Stimulated activated CD8-positive, alpha-beta memory T cell treated with anti-CD3 and anti-CD28 coated beads, Interleukin-7, amount 100 ng/mL, for 48 hours (primary cell): ENCODE results near the gene PES1.
"Not testable (repeated sequence)": the region's sequence is repeated elsewhere in the genome, so short reads cannot be mapped to it uniquely, and the experiment has no call there.

Experiments used
- DNase-seq, 2 donors: peaks; one replicate each; pipeline ENCODE4 v3.0.0-alpha.2; 2020; ENCODE audit warnings: low read depth in 1 of 2; ENCODE audit errors: extremely low read depth in 1 of 2

Gene PES1

GRCh38 chr22:30578481-30578880, 13.2 kb downstream of the PES1 start:
- DNase-seq = no peak

- no peak for DNase-seq
These were observed 15.9 kb downstream of the PES1 start for GRCh38 chr22:30575859-30576258.

- no peak for DNase-seq
These were observed 16.6 kb downstream of the PES1 start for GRCh38 chr22:30574997-30575671.

GRCh38 chr22:30574095-30574981, 17.4 kb downstream of the PES1 start, which contains the start of gene GAL3ST1:
Gene GAL3ST1 (minus strand): TSS chr22:30574665. CDS start chr22:30557392, 17,273 bp downstream.
- DNase-seq = no peak

GRCh38 chr22:30573594-30574094, 18.1 kb downstream of the PES1 start:
- no peak for DNase-seq

GRCh38 chr22:30572840-30573593, 18.7 kb downstream of the PES1 start:
- DNase-seq = no peak

GRCh38 chr22:30572210-30572609, 19.5 kb downstream of the PES1 start:
- DNase-seq = no peak

GRCh38 chr22:30569674-30570202, 22.0 kb downstream of the PES1 start:
- DNase-seq = no peak

- DNase-seq = no peak
These were observed 23.4 kb downstream of the PES1 start for GRCh38 chr22:30568137-30568805.

- DNase-seq = not testable (repeated sequence)
These were observed 24.4 kb downstream of the PES1 start for GRCh38 chr22:30567277-30567676.

- no peak for DNase-seq
These were observed 25.6 kb downstream of the PES1 start for GRCh38 chr22:30566125-30566524.

- no peak for DNase-seq
These were observed 26.4 kb downstream of the PES1 start for GRCh38 chr22:30565341-30565740.

- no peak for DNase-seq
These were observed 27.0 kb downstream of the PES1 start for GRCh38 chr22:30564761-30565119.

GRCh38 chr22:30564045-30564760, 27.5 kb downstream of the PES1 start:
- no peak for DNase-seq

GRCh38 chr22:30562366-30562765, 29.3 kb downstream of the PES1 start:
- no peak for DNase-seq

- no peak for DNase-seq
These were observed 30.1 kb downstream of the PES1 start for GRCh38 chr22:30561402-30562189.

- DNase-seq = peak in 1 of 2 donors; percentile 21
These were observed 31.0 kb downstream of the PES1 start for GRCh38 chr22:30560643-30561202.

- DNase-seq = no peak
These were observed 31.8 kb downstream of the PES1 start for GRCh38 chr22:30559889-30560288.

- no peak for DNase-seq
These were observed 34.5 kb downstream of the PES1 start for GRCh38 chr22:30557243-30557642.
